Progenitor cell of endocrine pancreas (in vitro differentiated cells): Measurements from ENCODE around the gene PRSS33. TPM values are rescaled to one million over a fixed set of nuclear protein-coding genes. Genes with fewer than 3 reads are reported as not detected.

Source experiments
- DNase-seq: peaks from one replicate; pipeline ENCODE4 v3.0.0; 2021; ENCODE audit warnings: low spot score; ENCODE audit not compliant: unreplicated experiment
- H3K27ac Mint-ChIP-seq: 2 replicates; pipeline ENCODE4 v1.8.0; 2021; ENCODE audit warnings: mild to moderate bottlenecking, moderate library complexity, mixed read lengths
- H3K27me3 Mint-ChIP-seq: 2 replicates; pipeline ENCODE4 v1.8.0; 2021; ENCODE audit warnings: mixed read lengths
- H3K36me3 Mint-ChIP-seq: 2 replicates; pipeline ENCODE4 v1.8.0; 2022; ENCODE audit warnings: mixed read lengths; ENCODE audit not compliant: insufficient read depth
- H3K4me1 Mint-ChIP-seq: 2 replicates; pipeline ENCODE4 v1.8.0; 2021; ENCODE audit warnings: low read depth, mixed read lengths
- H3K4me3 Mint-ChIP-seq: 2 replicates; pipeline ENCODE4 v1.8.0; 2021; ENCODE audit warnings: low read depth, mild to moderate bottlenecking, moderate library complexity, mixed read lengths
- H3K9me3 Mint-ChIP-seq: 2 replicates; pipeline ENCODE4 v1.8.0; 2021; ENCODE audit warnings: low read depth, mixed read lengths
- total RNA-seq: library from RNA; stranded (reverse); gene quantifications from 2 replicates; pipeline ENCODE4 v1.2.1, GENCODE V29; 2021
- TF ChIP-seq, protein P1 (sequence below): fragments of 200-600 bp; sonication (generic); IDR thresholded peaks from one replicate; pipeline ENCODE4 v1.5.0; 2021; ENCODE audit warnings: antibody characterized with exemption, mild to moderate bottlenecking; ENCODE audit not compliant: unreplicated experiment

PRSS33 gene
- total RNA-seq, 1 donor from 2014 or later: 0.31 TPM

DNA sequence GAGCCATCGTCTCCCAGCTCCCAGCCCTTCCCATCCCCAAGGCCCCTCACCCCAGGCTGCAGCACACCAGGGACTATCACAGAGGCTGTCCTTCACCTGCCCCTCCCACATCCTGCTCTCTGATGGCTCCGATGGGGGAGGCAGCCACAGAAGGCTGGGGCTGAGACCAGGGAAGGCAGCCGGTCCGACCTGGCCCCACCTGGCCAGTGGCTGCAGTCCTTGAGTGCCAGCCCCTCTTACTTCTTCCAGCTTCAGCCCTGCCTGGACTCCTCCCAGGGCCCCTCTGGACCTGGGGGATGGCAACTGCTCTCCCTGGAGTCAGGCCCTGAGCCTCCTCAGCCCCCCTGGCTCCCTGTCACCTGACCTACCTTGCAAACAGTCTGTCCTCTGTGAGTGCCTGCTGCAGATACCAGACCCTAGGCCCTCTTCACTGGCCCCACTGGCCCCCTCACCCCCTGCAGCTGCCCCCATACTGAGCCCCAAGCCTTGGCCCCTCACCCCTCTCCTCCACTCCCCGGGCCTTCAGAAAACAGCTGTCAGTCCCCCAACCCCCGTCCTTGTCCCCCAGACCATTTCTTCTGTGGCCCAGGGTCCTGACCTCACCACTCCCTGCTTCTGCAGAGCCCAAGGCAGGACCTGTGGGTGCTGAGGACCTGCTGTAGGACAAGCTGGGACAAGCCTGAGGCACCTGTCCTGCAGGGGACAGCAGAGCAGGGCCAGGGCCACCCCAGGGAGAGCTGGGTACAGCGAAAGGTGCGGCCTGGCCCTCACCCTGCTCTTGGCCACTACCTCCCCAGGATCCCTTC lies 47.5 kb downstream of the PRSS33 start:
- Mint-ChIP-seq H3K27me3 (no peaks in the 10 kb centered on the region), H3K4me1 (peaks cover 10% of the 10 kb centered on the region), H3K9me3 (no peaks in the 10 kb centered on the region), H3K4me3 (no peak overlapping the region), H3K27ac (no peak overlapping the region), H3K36me3 (no peaks in the 10 kb centered on the region)
- DNase-seq: no peak
- TF ChIP-seq, protein P1, sequence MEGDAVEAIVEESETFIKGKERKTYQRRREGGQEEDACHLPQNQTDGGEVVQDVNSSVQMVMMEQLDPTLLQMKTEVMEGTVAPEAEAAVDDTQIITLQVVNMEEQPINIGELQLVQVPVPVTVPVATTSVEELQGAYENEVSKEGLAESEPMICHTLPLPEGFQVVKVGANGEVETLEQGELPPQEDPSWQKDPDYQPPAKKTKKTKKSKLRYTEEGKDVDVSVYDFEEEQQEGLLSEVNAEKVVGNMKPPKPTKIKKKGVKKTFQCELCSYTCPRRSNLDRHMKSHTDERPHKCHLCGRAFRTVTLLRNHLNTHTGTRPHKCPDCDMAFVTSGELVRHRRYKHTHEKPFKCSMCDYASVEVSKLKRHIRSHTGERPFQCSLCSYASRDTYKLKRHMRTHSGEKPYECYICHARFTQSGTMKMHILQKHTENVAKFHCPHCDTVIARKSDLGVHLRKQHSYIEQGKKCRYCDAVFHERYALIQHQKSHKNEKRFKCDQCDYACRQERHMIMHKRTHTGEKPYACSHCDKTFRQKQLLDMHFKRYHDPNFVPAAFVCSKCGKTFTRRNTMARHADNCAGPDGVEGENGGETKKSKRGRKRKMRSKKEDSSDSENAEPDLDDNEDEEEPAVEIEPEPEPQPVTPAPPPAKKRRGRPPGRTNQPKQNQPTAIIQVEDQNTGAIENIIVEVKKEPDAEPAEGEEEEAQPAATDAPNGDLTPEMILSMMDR: no peak

DNA sequence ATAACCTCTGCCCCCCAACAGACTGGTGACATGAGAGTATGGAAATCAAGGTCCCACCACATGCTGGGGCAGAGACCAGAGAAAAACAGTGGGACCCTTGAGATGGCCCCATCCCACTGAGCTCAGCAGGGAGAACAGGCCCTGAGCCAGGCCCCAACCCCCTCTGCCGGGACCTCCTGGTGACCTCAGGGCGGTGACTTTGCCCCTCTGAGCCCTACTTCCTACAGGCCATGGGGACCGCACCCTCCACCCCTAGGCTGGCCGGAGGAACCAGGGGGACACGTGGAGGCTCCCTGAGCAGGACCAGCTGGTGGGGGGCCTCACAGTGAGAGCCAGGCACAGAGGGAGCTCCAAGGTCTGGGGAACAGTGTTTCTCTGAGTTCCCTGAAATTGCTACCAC lies 48.7 kb downstream of the PRSS33 start:
- TF ChIP-seq, protein P1: no peak
- H3K27me3 Mint-ChIP-seq: no peaks in the 10 kb centered on the region
- no peaks in the 10 kb centered on the region for H3K9me3 Mint-ChIP-seq
- H3K4me3 Mint-ChIP-seq: no peak overlapping the region
- no peaks in the 10 kb centered on the region for H3K36me3 Mint-ChIP-seq
- H3K27ac Mint-ChIP-seq: no peak overlapping the region
- no peak for DNase-seq
- H3K4me1 Mint-ChIP-seq: peaks cover 10% of the 10 kb centered on the region

DNA sequence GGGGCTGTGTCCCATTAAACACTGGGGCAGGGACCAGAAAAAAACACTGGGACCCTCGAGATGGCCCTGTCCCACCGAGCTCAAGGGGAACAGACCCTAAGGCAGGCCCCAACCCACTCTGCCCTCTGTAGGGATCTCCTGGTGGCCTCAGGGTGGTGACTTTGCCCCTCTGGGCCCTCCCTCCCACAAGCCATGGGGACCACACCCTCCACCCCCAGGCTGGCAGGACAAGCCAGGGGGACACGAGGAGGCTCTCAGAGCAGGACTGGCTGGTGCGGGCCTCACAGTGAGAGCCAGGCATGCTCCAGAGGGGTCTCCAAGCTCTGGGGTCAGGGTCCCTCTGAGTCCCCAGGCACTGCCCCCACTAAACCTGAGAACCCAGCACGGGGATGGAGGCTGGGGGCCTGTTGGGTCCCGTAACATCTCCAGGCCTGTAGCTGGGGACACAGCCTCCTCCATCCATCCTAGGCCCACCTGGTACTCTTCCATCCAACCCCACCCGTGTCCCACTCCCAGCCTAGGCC lies 49.4 kb downstream of the PRSS33 start:
- TF ChIP-seq, protein P1: no peak
- Mint-ChIP-seq H3K27me3 (no peaks in the 10 kb centered on the region), H3K4me3 (no peak overlapping the region), H3K4me1 (peaks cover 10% of the 10 kb centered on the region), H3K36me3 (no peaks in the 10 kb centered on the region), H3K9me3 (no peaks in the 10 kb centered on the region), H3K27ac (no peak overlapping the region)
- DNase-seq: no peak

DNA sequence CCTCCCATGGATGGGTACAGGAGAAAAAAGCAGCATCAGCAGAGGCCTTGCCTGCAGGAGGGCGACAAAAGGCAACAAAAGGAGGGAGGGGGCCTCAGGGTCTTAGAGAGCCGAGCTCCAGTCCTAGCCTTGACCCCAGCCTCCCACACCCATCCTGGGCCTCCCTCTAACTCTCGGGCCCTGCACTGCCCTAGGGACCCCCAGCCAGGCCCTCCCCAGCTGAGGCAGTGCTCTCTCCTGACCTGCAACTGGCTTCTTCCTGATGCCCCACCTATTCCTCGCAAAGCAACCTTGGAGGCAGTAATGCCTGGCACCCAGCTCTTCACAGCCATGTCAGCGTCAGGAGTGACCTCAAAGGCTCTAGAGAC lies 50.1 kb downstream of the PRSS33 start:
- no peaks in the 10 kb centered on the region for H3K36me3 Mint-ChIP-seq
- H3K27me3 Mint-ChIP-seq: no peaks in the 10 kb centered on the region
- TF ChIP-seq, protein P1: no peak
- no peaks in the 10 kb centered on the region for H3K9me3 Mint-ChIP-seq
- H3K4me3 Mint-ChIP-seq: no peak overlapping the region
- H3K4me1 Mint-ChIP-seq: peaks cover 10% of the 10 kb centered on the region
- no peak for DNase-seq
- H3K27ac Mint-ChIP-seq: no peak overlapping the region

DNA sequence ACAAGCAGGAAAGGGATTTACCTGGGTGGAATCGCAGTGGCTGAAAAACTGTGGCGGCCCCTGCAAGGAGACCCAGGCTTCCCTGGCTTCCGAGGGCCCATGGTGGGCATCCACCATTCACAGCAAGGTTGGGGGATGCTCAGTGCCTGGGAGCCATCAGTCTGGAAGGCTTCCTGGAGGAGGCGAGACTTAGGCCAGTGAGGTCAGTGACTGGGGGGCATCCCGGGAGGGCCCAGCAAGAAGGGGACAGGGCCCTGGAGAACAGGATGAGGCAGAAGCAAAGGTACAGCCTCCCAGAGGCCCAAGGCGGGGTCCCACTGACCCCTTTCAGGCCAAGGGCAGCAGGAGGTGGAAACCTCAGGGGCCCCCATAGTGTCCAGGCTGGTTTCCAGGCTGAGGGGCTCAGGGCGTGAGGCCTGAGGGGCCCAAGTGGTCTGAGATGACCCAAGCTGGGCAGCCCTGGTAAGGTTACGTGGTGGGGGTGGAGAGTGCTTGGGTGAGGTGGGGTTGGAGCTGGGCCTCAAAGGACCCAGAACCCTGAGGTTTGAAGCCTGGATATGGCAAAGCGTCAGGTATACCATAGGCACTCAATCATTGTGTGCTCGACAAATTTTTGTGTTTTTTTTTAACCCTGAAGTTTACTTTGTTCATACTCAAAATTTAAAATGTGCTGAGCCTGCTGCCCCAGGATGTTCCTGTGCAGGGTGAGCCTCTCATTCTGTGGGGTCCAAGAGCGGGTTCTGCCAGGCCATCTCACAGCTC lies 50.7 kb downstream of the PRSS33 start:
- TF ChIP-seq, protein P1: no peak
- no peak overlapping the region for H3K4me3 Mint-ChIP-seq

More for the DNA sequence above, 50.7 kb downstream of the PRSS33 start:
- no peaks in the 10 kb centered on the region for H3K27me3 Mint-ChIP-seq
- no peaks in the 10 kb centered on the region for H3K36me3 Mint-ChIP-seq
- no peak overlapping the region for H3K27ac Mint-ChIP-seq
- DNase-seq: no peak
- no peaks in the 10 kb centered on the region for H3K9me3 Mint-ChIP-seq
- H3K4me1 Mint-ChIP-seq: peaks cover 11% of the 10 kb centered on the region
